GM12865 (cell line): ENCODE measurements around the gene LTF.
A peak's percentile ranks its signal among the peaks of the same experiment; 100 is the strongest.

ENCODE experiments used
- DNase-seq: peaks from one replicate; pipeline ENCODE4 v3.0.0; 2010; ENCODE audit warnings: low read depth
- H3K4me3 ChIP-seq: 2 replicates; pipeline ENCODE4 v1.5.1; 2011; ENCODE audit warnings: mild to moderate bottlenecking, low read depth, low read length, control low read depth
- CTCF ChIP-seq: IDR thresholded peaks from 2 replicates; pipeline ENCODE4 v1.5.1; 2011; ENCODE audit warnings: low read length, control low read depth, low read depth, inconsistent platforms; ENCODE audit not compliant: insufficient read depth; ENCODE audit errors: missing control alignments

The LTF gene

GRCh38 chr3:46489875-46490274 lies 25.2 kb upstream of the LTF start:
- no peak overlapping the region for H3K4me3 ChIP-seq
- no peak for DNase-seq
- no peak for TF ChIP-seq CTCF

- no peak for DNase-seq
- H3K4me3 ChIP-seq = no peak overlapping the region
- TF ChIP-seq CTCF = no peak
These were observed 24.7 kb upstream of the LTF start for GRCh38 chr3:46489381-46489780.

GRCh38 chr3:46488735-46489361 lies 24.1 kb upstream of the LTF start:
- DNase-seq = peak; percentile 95
- H3K4me3 ChIP-seq = no peak overlapping the region
- peak; percentile 100 for TF ChIP-seq CTCF

- no peak overlapping the region for H3K4me3 ChIP-seq
- DNase-seq = no peak
- no peak for TF ChIP-seq CTCF
These were observed 21.1 kb upstream of the LTF start for GRCh38 chr3:46485779-46486175.

- TF ChIP-seq CTCF = no peak
- H3K4me3 ChIP-seq = no peak overlapping the region
- no peak for DNase-seq
These were observed 20.4 kb upstream of the LTF start for GRCh38 chr3:46484911-46485778.

GRCh38 chr3:46484388-46484787 lies 19.7 kb upstream of the LTF start:
- TF ChIP-seq CTCF = no peak

More at GRCh38 chr3:46484388-46484787, 19.7 kb upstream of the LTF start:
- no peak for DNase-seq
- H3K4me3 ChIP-seq = no peak overlapping the region
